Hepatocyte (in vitro differentiated cells): ENCODE results near the gene DIS3L2. TPM values are rescaled to one million over a fixed set of nuclear protein-coding genes. Genes with fewer than 3 reads are reported as not detected.

ENCODE experiments used
- DNase-seq: peaks from one replicate; pipeline ENCODE4 v3.0.0-alpha.2; 2016; ENCODE audit warnings: low spot score
- H2AFZ ChIP-seq: fragments of 200-600 bp; sonication (generic); 2 replicates; pipeline ENCODE4 v1.6.0; 2016; ENCODE audit warnings: antibody characterized with exemption, mild to moderate bottlenecking
- H3K27ac ChIP-seq: fragments of 200-600 bp; sonication (generic); 2 replicates; pipeline ENCODE4 v1.5.1; 2016; ENCODE audit warnings: mild to moderate bottlenecking
- H3K27me3 ChIP-seq: fragments of 200-600 bp; sonication (generic); 2 replicates; pipeline ENCODE4 v1.6.1; 2016
- H3K36me3 ChIP-seq: fragments of 200-600 bp; sonication (generic); replicated peaks from 2 replicates; pipeline ENCODE4 v1.5.1; 2016; ENCODE audit warnings: low read depth; ENCODE audit not compliant: insufficient read depth
- H3K4me1 ChIP-seq: fragments of 200-600 bp; sonication (generic); 2 replicates; pipeline ENCODE4 v1.5.1; 2016; ENCODE audit warnings: mild to moderate bottlenecking, moderate library complexity; ENCODE audit not compliant: insufficient read depth
- H3K4me2 ChIP-seq: fragments of 200-600 bp; sonication (generic); 2 replicates; pipeline ENCODE4 v1.6.0; 2016
- H3K4me3 ChIP-seq: fragments of 200-600 bp; sonication (generic); 2 replicates; pipeline ENCODE4 v1.5.1; 2016; ENCODE audit warnings: mild to moderate bottlenecking
- H3K79me2 ChIP-seq: fragments of 200-600 bp; sonication (generic); 2 replicates; pipeline ENCODE4 v1.6.0; 2017; ENCODE audit warnings: mild to moderate bottlenecking
- H3K9me2 ChIP-seq: fragments of 200-600 bp; sonication (generic); replicated peaks from 2 replicates; pipeline ENCODE4 v1.6.0; 2017; ENCODE audit warnings: mild to moderate bottlenecking; ENCODE audit not compliant: insufficient read depth
- H3K9me3 ChIP-seq: fragments of 200-600 bp; sonication (generic); 2 replicates; pipeline ENCODE4 v1.5.1; 2016; ENCODE audit warnings: low read depth, mild to moderate bottlenecking
- H4K20me1 ChIP-seq: fragments of 200-600 bp; sonication (generic); 2 replicates; pipeline ENCODE4 v1.6.0; 2016; ENCODE audit warnings: mild to moderate bottlenecking; ENCODE audit not compliant: insufficient read depth, poor library complexity, severe bottlenecking
- CTCF ChIP-seq: fragments of 200-600 bp; sonication (generic); IDR thresholded peaks from 2 replicates; pipeline ENCODE4 v1.5.1; 2016; ENCODE audit warnings: antibody characterized with exemption, mild to moderate bottlenecking; ENCODE audit not compliant: poor library complexity
- EZH2 ChIP-seq: fragments of 200-600 bp; sonication (generic); IDR thresholded peaks from 2 replicates; pipeline ENCODE4 v1.6.1; 2016; ENCODE audit warnings: antibody characterized with exemption, mild to moderate bottlenecking, borderline replicate concordance
- EZH2phosphoT487 ChIP-seq: fragments of 200-600 bp; sonication (generic); IDR thresholded peaks from one replicate; pipeline ENCODE4 v1.6.1; 2018; ENCODE audit warnings: antibody characterized with exemption, mild to moderate bottlenecking, low read depth, moderate library complexity; ENCODE audit not compliant: unreplicated experiment, severe bottlenecking
- WGBS: methylation state at CpG from one replicate; pipeline ENCODE4 v1.1.6; 2016; ENCODE audit warnings: low lambda C conversion rate; ENCODE audit errors: missing lambda C conversion rate; 5-methylcytosine and 5-hydroxymethylcytosine counted together
- polyA plus RNA-seq: library from polyadenylated mRNA; unstranded; fragments of >200 nt; fragmentation: Nextera tagmentation; extraction: Ambion mirVana; gene quantifications from 2 replicates; pipeline ENCODE4 v1.2.1, GENCODE V29; 2016
- total RNA-seq: library from RNA; depleted of rRNA; stranded (reverse); fragments of >200 nt; gene quantifications from 2 replicates; pipeline ENCODE4 v1.2.3, GENCODE V29; 2014

The DIS3L2 gene
- total and polyA plus RNA-seq, 2 experiments from 2014 or later = 19.5 to 20.0 TPM

GRCh38 chr2:232137356-232138147 lies 176.0 kb downstream of the DIS3L2 start:
- 86% methylated on average over 3 of the region's 3 CpGs for WGBS

GRCh38 chr2:232138441-232138840 lies 176.9 kb downstream of the DIS3L2 start:
- Histone ChIP-seq H3K9me2 (no peaks in the 10 kb centered on the region), H2AFZ (no peak overlapping the region), H3K4me2 (no peak overlapping the region), H3K79me2 (no peaks in the 10 kb centered on the region), H3K4me1 (no peaks in the 10 kb centered on the region), H3K27ac (no peak overlapping the region), H3K36me3 (no peaks in the 10 kb centered on the region), H4K20me1 (no peaks in the 10 kb centered on the region), H3K27me3 (no peaks in the 10 kb centered on the region), H3K9me3 (no peaks in the 10 kb centered on the region), H3K4me3 (no peak overlapping the region)
- whole genome bisulfite sequencing = 83% methylated on average over 5 of the region's 5 CpGs
- no peak for DNase-seq
- no peak for TF ChIP-seq CTCF
- no peak for TF ChIP-seq EZH2
- TF ChIP-seq EZH2phosphoT487 = no peak

More at GRCh38 chr2:232137356-232138147, 176.0 kb downstream of the DIS3L2 start:
- Histone ChIP-seq H3K9me2 (no peaks in the 10 kb centered on the region), H2AFZ (no peak overlapping the region), H3K4me2 (no peak overlapping the region), H3K27me3 (no peaks in the 10 kb centered on the region), H4K20me1 (no peaks in the 10 kb centered on the region), H3K36me3 (no peaks in the 10 kb centered on the region), H3K4me1 (no peaks in the 10 kb centered on the region), H3K79me2 (no peaks in the 10 kb centered on the region), H3K4me3 (no peak overlapping the region), H3K9me3 (no peaks in the 10 kb centered on the region), H3K27ac (no peak overlapping the region)
- no peak for TF ChIP-seq CTCF
- no peak for TF ChIP-seq EZH2
- no peak for TF ChIP-seq EZH2phosphoT487
- no peak for DNase-seq

- no peaks in the 10 kb centered on the region for H4K20me1 ChIP-seq
- WGBS = 95% methylated on average over 4 of the region's 4 CpGs
- no peak overlapping the region for H3K27ac ChIP-seq
- H3K79me2 ChIP-seq = no peaks in the 10 kb centered on the region
- H3K9me3 ChIP-seq = no peaks in the 10 kb centered on the region
- H2AFZ ChIP-seq = no peak overlapping the region
- DNase-seq = no peak
- no peaks in the 10 kb centered on the region for H3K27me3 ChIP-seq
- TF ChIP-seq EZH2phosphoT487 = no peak
- TF ChIP-seq CTCF = no peak
- TF ChIP-seq EZH2 = no peak
- H3K4me1 ChIP-seq = no peaks in the 10 kb centered on the region
- no peaks in the 10 kb centered on the region for H3K36me3 ChIP-seq
- no peak overlapping the region for H3K4me3 ChIP-seq
- H3K4me2 ChIP-seq = no peak overlapping the region
- no peaks in the 10 kb centered on the region for H3K9me2 ChIP-seq
These were observed 177.7 kb downstream of the DIS3L2 start for GRCh38 chr2:232139171-232139594.
